Smooth muscle cell (in vitro differentiated cells): ENCODE measurements around the gene OARD1. TPM values are rescaled to one million over a fixed set of nuclear protein-coding genes. Genes with fewer than 3 reads are reported as not detected.
A peak's percentile ranks its signal among the peaks of the same experiment; 100 is the strongest.

Experiments
- DNase-seq: peaks from one replicate; lab custom pipeline; 2025; ENCODE audit not compliant: unreplicated experiment; lab: John Stamatoyannopoulos, UW
- H2AFZ ChIP-seq: fragments of 200-600 bp; sonication (generic); 2 replicates; pipeline ENCODE4 v1.6.0; 2016; ENCODE audit warnings: antibody characterized with exemption, low read depth, mild to moderate bottlenecking
- H3F3A ChIP-seq: fragments of 200-600 bp; sonication (generic); 2 replicates; pipeline ENCODE4 v1.6.0; 2017; ENCODE audit warnings: antibody characterized with exemption, low read depth
- H3K27ac ChIP-seq: fragments of 200-600 bp; sonication (generic); 2 replicates; pipeline ENCODE4 v1.5.1; 2016; ENCODE audit warnings: low read depth, mild to moderate bottlenecking
- H3K27me3 ChIP-seq: fragments of 200-600 bp; sonication (generic); 2 replicates; pipeline ENCODE4 v1.6.1; 2016; ENCODE audit warnings: low read depth, mild to moderate bottlenecking
- H3K36me3 ChIP-seq: fragments of 200-600 bp; sonication (generic); 2 replicates; pipeline ENCODE4 v1.5.1; 2016; ENCODE audit warnings: low read depth
- H3K4me1 ChIP-seq: fragments of 200-600 bp; sonication (generic); 2 replicates; pipeline ENCODE4 v1.5.1; 2016; ENCODE audit warnings: low read depth
- H3K4me2 ChIP-seq: fragments of 200-600 bp; sonication (generic); 2 replicates; pipeline ENCODE4 v1.6.0; 2016; ENCODE audit warnings: mild to moderate bottlenecking
- H3K4me3 ChIP-seq: fragments of 200-600 bp; sonication (generic); 2 replicates; pipeline ENCODE4 v1.5.1; 2016; ENCODE audit warnings: mild to moderate bottlenecking
- H3K79me2 ChIP-seq: fragments of 200-600 bp; sonication (generic); 2 replicates; pipeline ENCODE4 v1.6.0; 2016; ENCODE audit warnings: low read depth, mild to moderate bottlenecking
- H3K9ac ChIP-seq: fragments of 200-600 bp; sonication (generic); 2 replicates; pipeline ENCODE4 v1.6.0; 2016; ENCODE audit warnings: low read depth
- H3K9me3 ChIP-seq: fragments of 200-600 bp; sonication (generic); replicated peaks from 2 replicates; pipeline ENCODE4 v1.5.1; 2016; ENCODE audit warnings: low read depth
- H4K20me1 ChIP-seq: fragments of 200-600 bp; sonication (generic); 2 replicates; pipeline ENCODE4 v1.6.0; 2016; ENCODE audit warnings: low read depth
- WGBS: methylation state at CpG from one replicate; pipeline ENCODE4 v1.1.7; 2016; ENCODE audit warnings: low lambda C conversion rate; 5-methylcytosine and 5-hydroxymethylcytosine counted together
- polyA plus RNA-seq: library from polyadenylated mRNA; unstranded; fragments of >200 nt; fragmentation: Nextera tagmentation; extraction: Ambion mirVana; gene quantifications from 2 replicates; pipeline ENCODE4 v1.2.1, GENCODE V29; 2016
- total RNA-seq: library from RNA; depleted of rRNA; stranded (reverse); fragments of >200 nt; gene quantifications from 2 replicates; pipeline ENCODE4 v1.2.3, GENCODE V29; 2014
- TF ChIP-seq, protein P1 (sequence below): fragments of 200-600 bp; sonication (generic); IDR thresholded peaks from 2 replicates; pipeline ENCODE4 v1.5.1; 2017; ENCODE audit warnings: borderline replicate concordance, mild to moderate bottlenecking, antibody characterized with exemption; ENCODE audit not compliant: insufficient read depth, poor library complexity, severe bottlenecking

The OARD1 gene
- total and polyA plus RNA-seq, 2 experiments from 2014 or later, result 15.0 to 21.2 TPM

DNA sequence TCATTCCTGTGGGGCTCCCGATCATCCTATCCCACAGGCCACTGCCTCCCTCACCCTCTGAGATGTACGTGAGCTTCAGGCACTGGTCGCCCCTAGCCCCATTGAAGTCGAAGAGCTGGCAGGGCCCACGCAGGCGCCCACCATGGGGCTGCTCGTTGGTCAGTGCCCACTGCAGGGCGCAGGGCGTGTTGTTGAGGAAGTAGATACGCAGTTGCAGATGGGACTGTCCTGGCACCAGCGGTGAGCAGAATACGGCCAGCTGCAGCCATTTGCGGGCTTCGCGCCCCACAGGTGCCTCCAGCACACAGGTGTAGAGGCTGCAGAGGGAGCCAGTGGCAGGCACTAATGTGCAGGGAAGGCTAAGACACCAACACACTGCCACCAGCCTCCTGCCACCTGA lies 39.3 kb downstream of the OARD1 start:
- Histone ChIP-seq H2AFZ (no peak overlapping the region), H3K4me3 (no peak overlapping the region), H3K36me3 (no peaks in the 10 kb centered on the region), H3K79me2 (no peaks in the 10 kb centered on the region), H4K20me1 (no peaks in the 10 kb centered on the region), H3K9me3 (no peaks in the 10 kb centered on the region), H3K27me3 (no peaks in the 10 kb centered on the region), H3K27ac (no peak overlapping the region), H3K4me1 (peaks cover 7% of the 10 kb centered on the region), H3K9ac (no peak overlapping the region), H3F3A (no peaks in the 10 kb centered on the region), H3K4me2 (no peak overlapping the region)
- DNase-seq, result no peak
- 95% methylated on average over 15 of the region's 15 CpGs for WGBS
- TF ChIP-seq, protein P1, sequence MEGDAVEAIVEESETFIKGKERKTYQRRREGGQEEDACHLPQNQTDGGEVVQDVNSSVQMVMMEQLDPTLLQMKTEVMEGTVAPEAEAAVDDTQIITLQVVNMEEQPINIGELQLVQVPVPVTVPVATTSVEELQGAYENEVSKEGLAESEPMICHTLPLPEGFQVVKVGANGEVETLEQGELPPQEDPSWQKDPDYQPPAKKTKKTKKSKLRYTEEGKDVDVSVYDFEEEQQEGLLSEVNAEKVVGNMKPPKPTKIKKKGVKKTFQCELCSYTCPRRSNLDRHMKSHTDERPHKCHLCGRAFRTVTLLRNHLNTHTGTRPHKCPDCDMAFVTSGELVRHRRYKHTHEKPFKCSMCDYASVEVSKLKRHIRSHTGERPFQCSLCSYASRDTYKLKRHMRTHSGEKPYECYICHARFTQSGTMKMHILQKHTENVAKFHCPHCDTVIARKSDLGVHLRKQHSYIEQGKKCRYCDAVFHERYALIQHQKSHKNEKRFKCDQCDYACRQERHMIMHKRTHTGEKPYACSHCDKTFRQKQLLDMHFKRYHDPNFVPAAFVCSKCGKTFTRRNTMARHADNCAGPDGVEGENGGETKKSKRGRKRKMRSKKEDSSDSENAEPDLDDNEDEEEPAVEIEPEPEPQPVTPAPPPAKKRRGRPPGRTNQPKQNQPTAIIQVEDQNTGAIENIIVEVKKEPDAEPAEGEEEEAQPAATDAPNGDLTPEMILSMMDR, result no peak

DNA sequence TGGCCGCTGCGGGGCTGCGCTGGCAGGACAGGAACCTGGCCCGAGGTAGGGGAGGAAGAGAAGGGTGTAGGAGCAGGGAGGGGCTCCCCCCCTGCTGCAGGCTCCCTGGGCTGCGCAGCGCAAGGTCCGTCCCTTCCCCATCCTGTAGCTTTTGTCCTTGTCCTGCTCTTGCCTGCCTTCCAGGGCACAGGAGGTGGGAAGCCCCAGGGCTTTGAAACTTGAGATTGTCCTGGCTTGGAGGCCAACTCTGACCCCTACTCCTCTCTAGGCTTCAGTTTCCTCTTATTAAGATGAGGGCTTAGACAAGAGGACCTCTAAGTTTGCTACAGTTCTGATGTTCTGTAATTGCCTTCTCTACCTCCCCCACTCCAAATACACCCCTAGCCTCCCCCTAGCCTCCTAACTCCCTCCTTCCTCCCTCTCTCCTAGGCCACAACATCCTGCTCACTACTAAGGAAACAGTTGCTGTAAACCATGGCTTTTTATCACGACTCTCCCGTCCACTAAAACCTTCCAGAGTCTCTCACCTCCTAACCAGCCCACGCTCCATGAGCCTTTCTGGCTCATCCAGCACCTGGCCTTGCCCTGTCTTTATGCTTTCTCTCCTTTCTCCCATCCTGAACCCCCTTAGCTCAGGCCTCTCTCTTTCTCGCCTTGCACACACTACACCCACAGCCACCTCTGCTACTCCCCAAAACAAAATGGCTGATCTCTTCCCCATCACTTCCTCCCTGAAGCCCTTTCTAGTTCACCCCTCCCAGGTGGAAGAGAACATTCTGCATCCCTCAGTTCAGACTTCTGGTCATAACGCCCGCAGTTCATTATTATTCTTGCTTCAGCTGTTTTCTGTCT lies 43.4 kb downstream of the OARD1 start:
- Histone ChIP-seq H3K9me3 (no peaks in the 10 kb centered on the region), H3K4me2 (peak overlapping the region; percentile 87), H3K79me2 (no peaks in the 10 kb centered on the region), H3K27ac (no peak overlapping the region), H3K4me1 (peaks cover 19% of the 10 kb centered on the region), H3K4me3 (peak overlapping the region; percentile 50), H3F3A (no peaks in the 10 kb centered on the region), H4K20me1 (no peaks in the 10 kb centered on the region), H3K27me3 (no peaks in the 10 kb centered on the region), H2AFZ (peak overlapping the region; percentile 88), H3K36me3 (no peaks in the 10 kb centered on the region), H3K9ac (no peak overlapping the region)
- WGBS, result 37% methylated on average over 13 of the region's 13 CpGs
- TF ChIP-seq, protein P1, result no peak
- no peak for DNase-seq

DNA sequence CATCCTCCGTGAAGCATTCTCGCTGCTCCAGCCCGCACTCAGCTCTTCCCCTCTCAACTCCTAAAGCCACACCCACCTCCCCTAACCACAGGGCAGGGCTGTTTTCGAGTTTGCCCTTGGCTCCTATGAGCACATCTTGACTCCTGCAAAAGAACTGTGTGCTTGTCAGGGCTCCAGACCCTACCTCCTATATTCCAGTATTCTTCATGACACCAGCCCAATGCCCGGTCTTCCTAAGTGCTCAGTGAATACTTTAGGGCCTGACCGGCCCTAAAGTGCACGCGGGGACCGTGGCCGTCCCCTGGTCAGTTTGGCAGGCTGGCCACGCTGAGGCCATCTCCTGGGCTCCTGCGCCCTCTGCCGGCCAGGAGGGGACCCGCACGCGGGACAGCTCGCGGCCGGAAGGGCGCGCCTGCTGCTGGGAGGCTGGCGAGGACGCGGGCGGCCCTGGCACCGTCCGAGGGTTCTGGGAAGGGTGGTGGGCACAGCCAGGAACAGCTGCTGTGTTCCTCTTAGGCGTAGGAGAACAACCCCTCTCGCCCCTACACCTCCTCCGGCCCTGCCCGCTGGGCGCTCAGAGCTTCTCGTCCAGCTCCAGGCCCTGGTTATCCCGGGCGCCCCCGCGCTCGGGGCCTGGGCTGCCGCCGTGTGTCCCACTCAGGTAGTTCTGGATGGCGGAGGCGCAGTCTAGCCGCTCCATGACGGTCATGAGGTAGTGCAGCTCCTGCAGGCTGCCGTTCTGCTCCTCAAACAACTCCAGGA lies 44.2 kb downstream of the OARD1 start:
- DNase-seq, result peak; percentile 66
- Histone ChIP-seq H2AFZ (peak overlapping the region; percentile 88), H3F3A (no peaks in the 10 kb centered on the region), H3K79me2 (no peaks in the 10 kb centered on the region), H3K4me1 (peaks cover 19% of the 10 kb centered on the region), H3K4me2 (peak overlapping the region; percentile 87), H3K36me3 (no peaks in the 10 kb centered on the region), H3K9ac (peak overlapping the region; percentile 19), H3K27ac (no peak overlapping the region), H3K9me3 (no peaks in the 10 kb centered on the region), H3K27me3 (no peaks in the 10 kb centered on the region), H3K4me3 (peak overlapping the region; percentile 50), H4K20me1 (no peaks in the 10 kb centered on the region)
- TF ChIP-seq, protein P1, result peak; percentile 100
- 2% methylated on average over 45 of the region's 45 CpGs for WGBS
